ENCODE measurements around the gene BRD8.

DNA sequence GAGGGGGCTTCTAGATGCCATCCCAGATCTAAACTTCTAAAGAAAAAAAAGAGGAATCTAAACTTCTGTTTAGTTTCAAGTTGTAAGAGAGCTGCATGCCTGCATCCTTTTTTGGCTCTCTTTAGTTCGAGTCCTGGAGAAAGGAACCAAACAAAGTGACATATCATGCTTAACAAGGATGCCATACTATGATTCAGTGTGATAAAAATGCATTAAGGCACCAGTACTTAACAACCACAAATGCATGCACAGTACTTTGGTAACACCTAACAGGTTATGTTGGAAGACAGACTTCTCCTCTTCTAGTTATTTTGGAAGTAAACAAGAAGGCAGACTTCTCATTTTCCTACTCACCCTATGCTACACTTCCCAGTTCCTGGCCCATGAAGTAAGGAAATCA, 66.5 kb downstream of the BRD8 start:
- TF ChIP-seq TAF1 (IDR thresholded peaks at IDR 0.05; ENCODE audit: low read depth) (no peak), RAD21 (IDR thresholded peaks at IDR 0.05; ENCODE audit: low read depth) (no peak), YY1 (IDR thresholded peaks at IDR 0.05; ENCODE audit: low read depth) (no peak), TEAD4 (IDR thresholded peaks at IDR 0.05) (no peak)
- TF ChIP-seq, protein P1, sequence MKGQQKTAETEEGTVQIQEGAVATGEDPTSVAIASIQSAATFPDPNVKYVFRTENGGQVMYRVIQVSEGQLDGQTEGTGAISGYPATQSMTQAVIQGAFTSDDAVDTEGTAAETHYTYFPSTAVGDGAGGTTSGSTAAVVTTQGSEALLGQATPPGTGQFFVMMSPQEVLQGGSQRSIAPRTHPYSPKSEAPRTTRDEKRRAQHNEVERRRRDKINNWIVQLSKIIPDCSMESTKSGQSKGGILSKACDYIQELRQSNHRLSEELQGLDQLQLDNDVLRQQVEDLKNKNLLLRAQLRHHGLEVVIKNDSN (IDR thresholded peaks at IDR 0.05): no peak
- TF ChIP-seq, protein P2, sequence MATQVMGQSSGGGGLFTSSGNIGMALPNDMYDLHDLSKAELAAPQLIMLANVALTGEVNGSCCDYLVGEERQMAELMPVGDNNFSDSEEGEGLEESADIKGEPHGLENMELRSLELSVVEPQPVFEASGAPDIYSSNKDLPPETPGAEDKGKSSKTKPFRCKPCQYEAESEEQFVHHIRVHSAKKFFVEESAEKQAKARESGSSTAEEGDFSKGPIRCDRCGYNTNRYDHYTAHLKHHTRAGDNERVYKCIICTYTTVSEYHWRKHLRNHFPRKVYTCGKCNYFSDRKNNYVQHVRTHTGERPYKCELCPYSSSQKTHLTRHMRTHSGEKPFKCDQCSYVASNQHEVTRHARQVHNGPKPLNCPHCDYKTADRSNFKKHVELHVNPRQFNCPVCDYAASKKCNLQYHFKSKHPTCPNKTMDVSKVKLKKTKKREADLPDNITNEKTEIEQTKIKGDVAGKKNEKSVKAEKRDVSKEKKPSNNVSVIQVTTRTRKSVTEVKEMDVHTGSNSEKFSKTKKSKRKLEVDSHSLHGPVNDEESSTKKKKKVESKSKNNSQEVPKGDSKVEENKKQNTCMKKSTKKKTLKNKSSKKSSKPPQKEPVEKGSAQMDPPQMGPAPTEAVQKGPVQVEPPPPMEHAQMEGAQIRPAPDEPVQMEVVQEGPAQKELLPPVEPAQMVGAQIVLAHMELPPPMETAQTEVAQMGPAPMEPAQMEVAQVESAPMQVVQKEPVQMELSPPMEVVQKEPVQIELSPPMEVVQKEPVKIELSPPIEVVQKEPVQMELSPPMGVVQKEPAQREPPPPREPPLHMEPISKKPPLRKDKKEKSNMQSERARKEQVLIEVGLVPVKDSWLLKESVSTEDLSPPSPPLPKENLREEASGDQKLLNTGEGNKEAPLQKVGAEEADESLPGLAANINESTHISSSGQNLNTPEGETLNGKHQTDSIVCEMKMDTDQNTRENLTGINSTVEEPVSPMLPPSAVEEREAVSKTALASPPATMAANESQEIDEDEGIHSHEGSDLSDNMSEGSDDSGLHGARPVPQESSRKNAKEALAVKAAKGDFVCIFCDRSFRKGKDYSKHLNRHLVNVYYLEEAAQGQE (IDR thresholded peaks at IDR 0.05; ENCODE audit: low read depth): no peak
- TF ChIP-seq, protein P3, sequence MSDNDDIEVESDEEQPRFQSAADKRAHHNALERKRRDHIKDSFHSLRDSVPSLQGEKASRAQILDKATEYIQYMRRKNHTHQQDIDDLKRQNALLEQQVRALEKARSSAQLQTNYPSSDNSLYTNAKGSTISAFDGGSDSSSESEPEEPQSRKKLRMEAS (IDR thresholded peaks at IDR 0.05): no peak

Data from Ishikawa (cell line).